Nephron progenitor cell (in vitro differentiated cells): ENCODE data around the gene BCL3.

ENCODE experiments used
- DNase-seq: peaks from one replicate; pipeline ENCODE4 v3.0.0; 2021
- H3K27ac Mint-ChIP-seq: 2 replicates; pipeline ENCODE4 v1.8.0; 2021; ENCODE audit warnings: mild to moderate bottlenecking, moderate library complexity, mixed read lengths
- H3K27me3 Mint-ChIP-seq: 2 replicates; pipeline ENCODE4 v1.8.0; 2021; ENCODE audit warnings: mild to moderate bottlenecking, low read depth, mixed read lengths; ENCODE audit not compliant: poor library complexity
- H3K36me3 Mint-ChIP-seq: 2 replicates; pipeline ENCODE4 v1.8.0; 2021; ENCODE audit warnings: low read depth, mixed read lengths
- H3K4me1 Mint-ChIP-seq: 2 replicates; pipeline ENCODE4 v1.8.0; 2021; ENCODE audit warnings: mixed read lengths
- H3K4me3 Mint-ChIP-seq: 2 replicates; pipeline ENCODE4 v1.8.0; 2021; ENCODE audit warnings: mild to moderate bottlenecking, moderate library complexity, mixed read lengths
- H3K9me3 Mint-ChIP-seq: 2 replicates; pipeline ENCODE4 v1.8.0; 2021; ENCODE audit warnings: mild to moderate bottlenecking, moderate library complexity, mixed read lengths
- CTCF ChIP-seq: fragments of 200-600 bp; sonication (generic); IDR thresholded peaks from 2 replicates; pipeline ENCODE4 v1.5.0; 2021; ENCODE audit warnings: antibody characterized with exemption

The BCL3 gene

GRCh38 chr19:44748426-44749254 is at the start of gene BCL3:
TSS of gene BCL3 (plus strand) at chr19:44748708. CDS start at chr19:44748791, 83 bp downstream.
- peak; percentile 52 for DNase-seq
- Mint-ChIP-seq H3K9me3 (no peaks in the 10 kb centered on the region), H3K27me3 (peaks cover 90% of the 10 kb centered on the region), H3K4me1 (peaks cover 37% of the 10 kb centered on the region), H3K27ac (no peak within 1 kb of the TSS), H3K4me3 (peak within 1 kb of the TSS; percentile 93), H3K36me3 (no peaks in the 10 kb centered on the region)
- no peak for TF ChIP-seq CTCF

- Mint-ChIP-seq H3K36me3 (no peaks in the 10 kb centered on the region), H3K9me3 (no peaks in the 10 kb centered on the region), H3K27ac (no peak overlapping the region), H3K4me3 (no peak overlapping the region), H3K27me3 (peaks cover 12% of the 10 kb centered on the region), H3K4me1 (peaks cover 15% of the 10 kb centered on the region)
- TF ChIP-seq CTCF = no peak
- no peak for DNase-seq
These were observed 48.0 kb upstream of the BCL3 start for GRCh38 chr19:44700547-44700946.

GRCh38 chr19:44701228-44701627 is 47.3 kb upstream of the BCL3 start:
- peaks cover 15% of the 10 kb centered on the region for H3K4me1 Mint-ChIP-seq
- peak overlapping the region; percentile 19 for H3K27ac Mint-ChIP-seq
- H3K36me3 Mint-ChIP-seq = no peaks in the 10 kb centered on the region
- H3K4me3 Mint-ChIP-seq = no peak overlapping the region
- no peak for TF ChIP-seq CTCF
- H3K9me3 Mint-ChIP-seq = no peaks in the 10 kb centered on the region
- peaks cover 15% of the 10 kb centered on the region for H3K27me3 Mint-ChIP-seq
- DNase-seq = no peak

- Mint-ChIP-seq H3K27ac (peak overlapping the region; percentile 39), H3K4me3 (no peak overlapping the region), H3K4me1 (peaks cover 4% of the 10 kb centered on the region), H3K36me3 (no peaks in the 10 kb centered on the region), H3K27me3 (peaks cover 12% of the 10 kb centered on the region), H3K9me3 (no peaks in the 10 kb centered on the region)
- DNase-seq = no peak
- no peak for TF ChIP-seq CTCF
These were observed 45.8 kb upstream of the BCL3 start for GRCh38 chr19:44702551-44703176.

- H3K4me1 Mint-ChIP-seq = peaks cover 4% of the 10 kb centered on the region
- H3K4me3 Mint-ChIP-seq = no peak overlapping the region
- H3K36me3 Mint-ChIP-seq = no peaks in the 10 kb centered on the region
- H3K27me3 Mint-ChIP-seq = peaks cover 12% of the 10 kb centered on the region
- no peaks in the 10 kb centered on the region for H3K9me3 Mint-ChIP-seq
- TF ChIP-seq CTCF = no peak
- no peak overlapping the region for H3K27ac Mint-ChIP-seq
- DNase-seq = no peak
These were observed 45.0 kb upstream of the BCL3 start for GRCh38 chr19:44703336-44704078.
